K562 (cell line): ENCODE results near the gene SDK1. TPM values are rescaled to one million over a fixed set of nuclear protein-coding genes. Genes with fewer than 3 reads are reported as not detected.

Source experiments
- ATAC-seq: fragments of 200-7000 bp; cut with Tn5 transposase; 3 replicates; pipeline ENCODE4 v1.9.1; 2020; ENCODE audit warnings: moderate library complexity
- BruUV-seq: library from RNA; stranded (reverse); fragments of 400-500 nt; replicated peaks from 2 replicates; lab custom pipeline; 2021; lab: Mats Ljungman, UMichigan
- CTCF ChIA-PET: fragments of 300-600 bp; formaldehyde crosslinking; extraction: SDS; loops from one replicate; lab custom pipeline; 2021; ENCODE audit warnings: low intra/inter-chr PET ratio; lab: Yijun Ruan, JAX
- POLR2A ChIA-PET: fragments of 300-600, 350-650 bp; sonication (Branson Sonifier 250); formaldehyde crosslinking; extraction: SDS; loops from one replicate; lab custom pipeline; 2021; ENCODE audit warnings: antibody characterized with exemption, inconsistent platforms; lab: Yijun Ruan, JAX
- DNase-seq, 4 experiments: peaks; one replicate each; pipeline versions ENCODE4 v3.0.0 to v3.0.0-alpha.2; 2011 to 2018; ENCODE audit warnings: low spot score in 3 of 4, mixed read lengths in 3 of 4; ENCODE audit errors: extremely low read depth in 1 of 4
- FAIRE-seq: peaks from 2 replicates; lab custom pipeline; 2011; peaks lifted over from hg19 to GRCh38; lab: Jason Lieb, UNC
- H2AFZ ChIP-seq: 2 replicates; pipeline ENCODE4 v1.6.0; 2011; ENCODE audit warnings: low read depth, low read length, control low read depth, inconsistent platforms
- H3K27ac ChIP-seq: fragments of 200-600 bp; 3 replicates; pipeline ENCODE4 v1.8.0; 2011; ENCODE audit warnings: low read depth, mild to moderate bottlenecking, control low read depth, inconsistent platforms, low read length, moderate library complexity, mixed read lengths; ENCODE audit errors: extremely low read depth
- H3K27me3 ChIP-seq, 2 experiments: fragments of 300-600 bp in 1 of 2; 2 replicates in 1 of 2; 3 replicates in 1 of 2; pipeline versions ENCODE4 v1.6.0 to v1.8.0; 2011; ENCODE audit warnings: inconsistent platforms in 2 of 2, low read length in 2 of 2, mild to moderate bottlenecking in 1 of 2, mixed read lengths in 1 of 2, moderate library complexity in 1 of 2; ENCODE audit not compliant: control insufficient read depth in 2 of 2, insufficient read depth in 2 of 2
- H3K36me3 ChIP-seq: fragments of 300-600 bp; 3 replicates; pipeline ENCODE4 v1.8.0; 2011; ENCODE audit warnings: mild to moderate bottlenecking, low read length, inconsistent platforms; ENCODE audit not compliant: control insufficient read depth, insufficient read depth
- H3K4me1 ChIP-seq, 2 experiments: fragments of 200-600 bp in 1 of 2; replicated peaks in 1 of 2; 2 replicates in 1 of 2; 3 replicates in 1 of 2; pipeline versions ENCODE4 v1.5.1 to v1.8.0; 2011; ENCODE audit warnings: inconsistent platforms in 2 of 2, low read length in 2 of 2, mild to moderate bottlenecking in 1 of 2, mixed read lengths in 1 of 2, moderate library complexity in 1 of 2; ENCODE audit not compliant: control insufficient read depth in 2 of 2, insufficient read depth in 2 of 2
- H3K4me2 ChIP-seq: 2 replicates; pipeline ENCODE4 v1.6.1; 2011; ENCODE audit warnings: low read length, control low read depth, inconsistent platforms, mixed read lengths; ENCODE audit not compliant: insufficient read depth
- H3K4me3 ChIP-seq: fragments of 200-600 bp; sonication (generic), shearing (Covaris generic); 2 replicates; pipeline ENCODE4 v1.5.1; 2016; ENCODE audit warnings: control low read depth, inconsistent platforms
- H3K79me2 ChIP-seq: fragments of 200-600 bp; 3 replicates; pipeline ENCODE4 v1.8.0; 2011; ENCODE audit warnings: low read length, inconsistent platforms; ENCODE audit not compliant: control insufficient read depth, insufficient read depth
- H3K9ac ChIP-seq, 2 experiments: 2 replicates each; pipeline versions ENCODE4 v1.6.0 to v1.6.1; 2011; ENCODE audit warnings: low read depth in 2 of 2, low read length in 2 of 2, control low read depth in 1 of 2, inconsistent platforms in 1 of 2, mild to moderate bottlenecking in 1 of 2, mixed read lengths in 1 of 2; ENCODE audit not compliant: insufficient read depth in 1 of 2
- H3K9me1 ChIP-seq: one replicate; pipeline ENCODE4 v1.6.0; 2011; ENCODE audit warnings: inconsistent platforms, mild to moderate bottlenecking, low read length, moderate library complexity; ENCODE audit not compliant: control insufficient read depth, insufficient read depth
- H3K9me3 ChIP-seq: replicated peaks from 2 replicates; pipeline ENCODE4 v1.5.1; 2011; ENCODE audit warnings: low read depth, low read length, inconsistent platforms; ENCODE audit not compliant: control insufficient read depth, insufficient read depth
- H4K20me1 ChIP-seq: replicated peaks from 2 replicates; pipeline ENCODE4 v1.6.1; 2011; ENCODE audit warnings: low read length, inconsistent platforms, mixed read lengths; ENCODE audit not compliant: control insufficient read depth, insufficient read depth
- CGGBP1 ChIP-seq: fragments of 250-450 bp; sonication (Bioruptor Pico); IDR thresholded peaks from 2 replicates; pipeline ENCODE4 v1.9.0; 2021; ENCODE audit warnings: mild to moderate bottlenecking
- NFATC3 ChIP-seq: fragments of 450-650 bp; IDR thresholded peaks from 2 replicates; pipeline ENCODE4 v1.6.1; 2017; ENCODE audit warnings: mild to moderate bottlenecking
- PRPF4 ChIP-seq: fragments of 200-400 bp; formaldehyde crosslinking; IDR thresholded peaks from one replicate; pipeline ENCODE4 v1.6.1; 2017; ENCODE audit warnings: low read length, low read depth, mild to moderate bottlenecking; ENCODE audit not compliant: insufficient read depth, poor library complexity, severe bottlenecking
- SIX5 ChIP-seq, 2 experiments: IDR thresholded peaks; 2 replicates each; pipeline ENCODE4 v1.6.1; 2011; ENCODE audit warnings: low read length in 2 of 2, borderline replicate concordance in 1 of 2, low read depth in 1 of 2, mild to moderate bottlenecking in 1 of 2, moderate library complexity in 1 of 2; ENCODE audit not compliant: insufficient read depth in 1 of 2
- SMARCB1 ChIP-seq: IDR thresholded peaks from 2 replicates; pipeline ENCODE4 v1.6.1; 2011; ENCODE audit warnings: improper control_type of control experiment, low read depth; ENCODE audit not compliant: insufficient read length
- TGIF2 ChIP-seq: sonication (generic); formaldehyde crosslinking; IDR thresholded peaks from 2 replicates; pipeline ENCODE4 v1.8.1; 2022; ENCODE audit warnings: mild to moderate bottlenecking, missing genetic modification reagents, moderate library complexity
- ZBTB49 ChIP-seq: sonication (generic); formaldehyde crosslinking; IDR thresholded peaks from 2 replicates; pipeline ENCODE4 v1.8.0; 2022; ENCODE audit warnings: missing genetic modification reagents, mild to moderate bottlenecking, borderline replicate concordance
- ZNF507 ChIP-seq: conservative IDR thresholded peaks from 2 replicates; pipeline ENCODE4 v1.6.1; 2017; ENCODE audit warnings: missing genetic modification characterization, missing compliant biosample characterization
- ZNF561 ChIP-seq: fragments of 450-650 bp; formaldehyde crosslinking; conservative IDR thresholded peaks from 2 replicates; pipeline ENCODE4 v1.4.0; 2020; ENCODE audit warnings: mild to moderate bottlenecking, moderate library complexity
- ZNF696 ChIP-seq: fragments of 250-450 bp; sonication (Bioruptor Pico); conservative IDR thresholded peaks from 2 replicates; pipeline ENCODE4 v1.4.0; 2020; ENCODE audit warnings: mild to moderate bottlenecking, moderate library complexity
- WGBS: fragments of 100-300 bp; shearing (Covaris generic); methylation state at CpG from one replicate; pipeline ENCODE4 v1.1.6; 2016; ENCODE audit warnings: low coverage, mixed read lengths; ENCODE audit not compliant: insufficient coverage; ENCODE audit errors: missing lambda C conversion rate; 5-methylcytosine and 5-hydroxymethylcytosine counted together
- in situ Hi-C: fragments of 300-500 bp; cut with MboI; formaldehyde crosslinking; loops from 4 replicates; pipeline ENCODE4 v1.15.0; 2018; ENCODE audit warnings: inconsistent platforms, mixed read lengths
- intact Hi-C: fragments of 100-400 bp; cut with micrococcal nuclease; formaldehyde crosslinking; loops from 2 replicates; pipeline ENCODE4 v1.14.2; 2022
- polyA plus RNA-seq, 8 experiments: library from polyadenylated mRNA; depleted of rRNA in 4 of 8; stranded (reverse) in 5 of 8; unstranded in 3 of 8; fragments of >200 nt; fragmentation: Nextera tagmentation in 2 of 8; fragmentation: Illumina TruSeq in 1 of 8; extraction: Ambion mirVana in 2 of 8; extraction: Trizol in 1 of 8; gene quantifications; 2 replicates each; pipeline versions ENCODE4 v1.2.1 to v1.2.3, GENCODE V29; 2011 to 2014; ENCODE audit warnings: inconsistent platforms in 1 of 8, missing spikeins in 1 of 8
- total RNA-seq, 7 experiments: library from RNA; depleted of rRNA in 6 of 7; stranded (reverse); fragments of >200 nt in 6 of 7; fragmentation: Illumina TruSeq in 2 of 7; extraction: Trizol in 2 of 7; gene quantifications; 2 replicates each; pipeline versions ENCODE4 v1.2.1 to v1.2.3, GENCODE V29; 2011 to 2021; ENCODE audit warnings: low replicate concordance in 1 of 7
- TF ChIP-seq, protein P1 (sequence below): sonication (generic); formaldehyde crosslinking; IDR thresholded peaks from 2 replicates; pipeline ENCODE4 v1.5.0; 2020; ENCODE audit warnings: missing genetic modification reagents
- TF ChIP-seq, protein P2 (sequence below): fragments of 250-450 bp; sonication (Bioruptor Pico); IDR thresholded peaks from 2 replicates; pipeline ENCODE4 v1.8.0; 2022; ENCODE audit warnings: moderate library complexity, mild to moderate bottlenecking, inconsistent platforms
- TF ChIP-seq, protein P3 (sequence below): IDR thresholded peaks from 2 replicates; pipeline ENCODE4 v1.6.1; 2011; ENCODE audit warnings: borderline replicate concordance, low read depth, mild to moderate bottlenecking, moderate library complexity, low read length; ENCODE audit not compliant: insufficient read depth, poor library complexity, severe bottlenecking

The SDK1 gene
- total and polyA plus RNA-seq, 9 of the 15 experiments (the other 6 are each of a cell fraction or from before 2014, with no cell fraction given): 0.16 TPM; not detected in 8

DNA sequence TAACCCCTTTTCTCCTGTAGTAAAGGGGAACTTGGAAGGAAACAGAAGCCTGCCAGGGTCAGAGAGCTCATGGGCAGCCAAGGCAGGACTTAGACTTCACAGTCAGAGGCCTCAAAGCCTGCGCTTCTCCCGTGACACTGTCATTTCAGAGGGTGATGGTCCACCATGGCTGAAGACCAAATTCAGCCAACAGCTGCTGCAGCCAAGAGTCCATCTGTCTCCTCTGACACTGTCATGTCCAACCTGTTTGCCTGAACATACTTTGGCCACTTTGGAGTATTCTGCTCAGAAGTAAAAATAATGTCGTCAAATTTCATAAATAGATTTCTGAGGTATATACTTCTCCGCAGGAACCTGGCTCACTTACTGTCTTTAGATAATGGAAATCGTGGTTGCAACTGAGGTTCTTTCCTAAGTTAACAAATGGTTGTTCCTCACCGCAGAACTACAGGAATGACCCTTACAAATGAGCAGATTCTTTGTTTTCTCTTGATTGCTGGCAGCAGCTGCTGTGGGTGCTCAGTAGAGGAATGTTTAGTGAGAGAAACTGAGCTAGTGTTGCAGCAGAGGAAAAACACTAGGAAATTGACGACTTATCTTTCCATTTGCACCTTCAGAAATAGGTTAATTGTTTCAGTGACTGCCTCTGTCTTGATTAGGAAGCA is 626.5 kb downstream of the SDK1 start:
- Histone ChIP-seq H3K4me2 (no peak overlapping the region), H3K4me3 (no peak overlapping the region), H4K20me1 (no peaks in the 10 kb centered on the region; the same call in 1 of the 2 replicates), H3K4me1 (no peaks in the 10 kb centered on the region), H2AFZ (no peak overlapping the region), H3K9me1 (no peaks in the 10 kb centered on the region), H3K27me3 (peaks cover 5 to 43% of the 10 kb centered on the region in 2 experiments; a peak in 3 of 5 replicates), H3K36me3 (no peaks in the 10 kb centered on the region), H3K27ac (no peak overlapping the region), H3K9ac (no peak overlapping the region), H3K9me3 (no peaks in the 10 kb centered on the region), H3K79me2 (no peaks in the 10 kb centered on the region)
- FAIRE-seq (peak; percentile 23), ATAC-seq (no peak), DNase-seq (no peak)
- WGBS: under 1% methylated on average over 7 of the region's 7 CpGs
- ChIA-PET POLR2A (interaction anchor here (0.5 kb wide), 1 partner anchor 410 kb away, joined by 3 read pairs; no protein-coding TSS in a partner anchor), CTCF (no interaction called here)
- intact Hi-C loops: no loop called here
- in situ Hi-C loops: no loop called here
- BruUV-seq: no TSS peak
- TF ChIP-seq ZBTB49 (no peak), SIX5 (IDR thresholded peaks at IDR 0.05; ENCODE audit: borderline replicate concordance in 1 of 2, insufficient read depth in 1 of 2, low read depth in 1 of 2, low read length in 2 of 2) (no peak), PRPF4 (no peak), CGGBP1 (no peak), TGIF2 (CRISPR knock-in tag) (no peak), SMARCB1 (no peak), NFATC3 (no peak), ZNF696 (CRISPR knock-in tag) (no peak), ZNF561 (CRISPR knock-in tag) (no peak), ZNF507 (tag) (no peak)
- TF ChIP-seq, protein P1, sequence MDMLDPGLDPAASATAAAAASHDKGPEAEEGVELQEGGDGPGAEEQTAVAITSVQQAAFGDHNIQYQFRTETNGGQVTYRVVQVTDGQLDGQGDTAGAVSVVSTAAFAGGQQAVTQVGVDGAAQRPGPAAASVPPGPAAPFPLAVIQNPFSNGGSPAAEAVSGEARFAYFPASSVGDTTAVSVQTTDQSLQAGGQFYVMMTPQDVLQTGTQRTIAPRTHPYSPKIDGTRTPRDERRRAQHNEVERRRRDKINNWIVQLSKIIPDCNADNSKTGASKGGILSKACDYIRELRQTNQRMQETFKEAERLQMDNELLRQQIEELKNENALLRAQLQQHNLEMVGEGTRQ: no peak
- TF ChIP-seq, protein P2, sequence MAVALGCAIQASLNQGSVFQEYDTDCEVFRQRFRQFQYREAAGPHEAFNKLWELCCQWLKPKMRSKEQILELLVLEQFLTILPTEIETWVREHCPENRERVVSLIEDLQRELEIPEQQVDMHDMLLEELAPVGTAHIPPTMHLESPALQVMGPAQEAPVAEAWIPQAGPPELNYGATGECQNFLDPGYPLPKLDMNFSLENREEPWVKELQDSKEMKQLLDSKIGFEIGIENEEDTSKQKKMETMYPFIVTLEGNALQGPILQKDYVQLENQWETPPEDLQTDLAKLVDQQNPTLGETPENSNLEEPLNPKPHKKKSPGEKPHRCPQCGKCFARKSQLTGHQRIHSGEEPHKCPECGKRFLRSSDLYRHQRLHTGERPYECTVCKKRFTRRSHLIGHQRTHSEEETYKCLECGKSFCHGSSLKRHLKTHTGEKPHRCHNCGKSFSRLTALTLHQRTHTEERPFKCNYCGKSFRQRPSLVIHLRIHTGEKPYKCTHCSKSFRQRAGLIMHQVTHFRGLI (CRISPR knock-in tag): no peak
- TF ChIP-seq, protein P3, sequence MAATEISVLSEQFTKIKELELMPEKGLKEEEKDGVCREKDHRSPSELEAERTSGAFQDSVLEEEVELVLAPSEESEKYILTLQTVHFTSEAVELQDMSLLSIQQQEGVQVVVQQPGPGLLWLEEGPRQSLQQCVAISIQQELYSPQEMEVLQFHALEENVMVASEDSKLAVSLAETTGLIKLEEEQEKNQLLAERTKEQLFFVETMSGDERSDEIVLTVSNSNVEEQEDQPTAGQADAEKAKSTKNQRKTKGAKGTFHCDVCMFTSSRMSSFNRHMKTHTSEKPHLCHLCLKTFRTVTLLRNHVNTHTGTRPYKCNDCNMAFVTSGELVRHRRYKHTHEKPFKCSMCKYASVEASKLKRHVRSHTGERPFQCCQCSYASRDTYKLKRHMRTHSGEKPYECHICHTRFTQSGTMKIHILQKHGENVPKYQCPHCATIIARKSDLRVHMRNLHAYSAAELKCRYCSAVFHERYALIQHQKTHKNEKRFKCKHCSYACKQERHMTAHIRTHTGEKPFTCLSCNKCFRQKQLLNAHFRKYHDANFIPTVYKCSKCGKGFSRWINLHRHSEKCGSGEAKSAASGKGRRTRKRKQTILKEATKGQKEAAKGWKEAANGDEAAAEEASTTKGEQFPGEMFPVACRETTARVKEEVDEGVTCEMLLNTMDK: no peak
